GM12875 (cell line): Measurements from ENCODE around the gene GAPVD1.
"Not testable (repeated sequence)": the region's sequence is repeated elsewhere in the genome, so short reads cannot be mapped to it uniquely, and the experiment has no call there.

Experiments
- H3K4me3 ChIP-seq: one replicate; pipeline ENCODE4 v1.5.1; 2011; ENCODE audit warnings: low read depth, low read length, control low read depth
- TF ChIP-seq, protein P1 (sequence below): IDR thresholded peaks from 2 replicates; pipeline ENCODE4 v1.5.1; 2011; ENCODE audit warnings: low read depth, mild to moderate bottlenecking, control low read depth, inconsistent platforms, low read length, moderate library complexity, borderline replicate concordance; ENCODE audit not compliant: insufficient read depth

Gene GAPVD1

DNA sequence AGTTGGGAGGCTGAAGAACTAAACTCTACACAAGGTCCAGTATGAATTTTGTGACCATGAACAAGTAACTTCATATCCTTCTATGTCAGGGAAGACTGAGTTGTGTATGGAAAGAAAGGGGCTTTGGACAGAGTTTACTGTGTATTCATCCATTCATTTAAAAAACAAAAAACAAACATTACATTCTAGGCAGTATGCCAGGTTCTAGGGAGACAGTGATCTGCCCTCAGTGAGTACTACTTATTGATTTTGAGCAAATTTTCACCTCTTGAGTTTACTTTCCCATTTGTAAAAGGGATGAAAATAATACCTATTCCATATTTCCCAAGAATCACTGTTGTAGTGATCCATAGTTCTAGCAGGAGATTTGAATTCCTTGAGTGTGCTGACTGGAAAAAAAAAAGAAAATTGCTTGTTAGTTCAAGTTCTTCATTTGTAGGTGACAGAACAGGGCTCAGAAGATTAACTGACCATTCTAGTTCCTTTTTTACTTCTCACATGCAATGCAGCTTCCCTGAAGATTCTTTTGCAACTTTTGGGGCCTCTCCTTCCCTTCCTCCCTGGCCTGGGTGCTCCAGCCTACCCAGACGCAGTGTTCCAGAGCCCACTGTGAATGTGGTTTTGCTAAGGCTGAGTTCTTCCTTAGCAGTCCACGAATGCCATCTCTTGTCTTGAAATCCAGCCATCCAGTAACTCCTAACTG is 2.6 kb upstream of the GAPVD1 start:
- TF ChIP-seq, protein P1, sequence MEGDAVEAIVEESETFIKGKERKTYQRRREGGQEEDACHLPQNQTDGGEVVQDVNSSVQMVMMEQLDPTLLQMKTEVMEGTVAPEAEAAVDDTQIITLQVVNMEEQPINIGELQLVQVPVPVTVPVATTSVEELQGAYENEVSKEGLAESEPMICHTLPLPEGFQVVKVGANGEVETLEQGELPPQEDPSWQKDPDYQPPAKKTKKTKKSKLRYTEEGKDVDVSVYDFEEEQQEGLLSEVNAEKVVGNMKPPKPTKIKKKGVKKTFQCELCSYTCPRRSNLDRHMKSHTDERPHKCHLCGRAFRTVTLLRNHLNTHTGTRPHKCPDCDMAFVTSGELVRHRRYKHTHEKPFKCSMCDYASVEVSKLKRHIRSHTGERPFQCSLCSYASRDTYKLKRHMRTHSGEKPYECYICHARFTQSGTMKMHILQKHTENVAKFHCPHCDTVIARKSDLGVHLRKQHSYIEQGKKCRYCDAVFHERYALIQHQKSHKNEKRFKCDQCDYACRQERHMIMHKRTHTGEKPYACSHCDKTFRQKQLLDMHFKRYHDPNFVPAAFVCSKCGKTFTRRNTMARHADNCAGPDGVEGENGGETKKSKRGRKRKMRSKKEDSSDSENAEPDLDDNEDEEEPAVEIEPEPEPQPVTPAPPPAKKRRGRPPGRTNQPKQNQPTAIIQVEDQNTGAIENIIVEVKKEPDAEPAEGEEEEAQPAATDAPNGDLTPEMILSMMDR = no peak
- no peak overlapping the region for H3K4me3 ChIP-seq

DNA sequence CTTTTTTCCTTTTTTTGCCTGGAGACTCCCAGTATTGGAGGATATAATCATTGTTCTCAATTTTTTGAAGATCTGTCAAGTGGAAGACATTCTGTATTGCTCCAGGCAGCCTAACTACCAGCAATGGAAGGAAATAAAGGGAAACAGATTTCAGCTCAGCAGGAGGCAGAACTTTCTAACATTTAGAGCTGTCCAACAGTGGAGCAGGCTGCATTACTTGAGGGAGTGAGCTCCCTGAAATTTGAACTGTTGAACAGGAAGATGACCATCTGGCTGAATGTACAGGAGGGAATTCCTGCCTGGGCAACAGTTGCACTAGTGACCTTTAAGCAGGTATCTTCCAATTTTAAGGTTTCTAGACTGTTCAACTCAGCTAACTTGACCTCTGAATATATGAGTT is 1.1 kb upstream of the GAPVD1 start:
- no peak overlapping the region for H3K4me3 ChIP-seq

DNA sequence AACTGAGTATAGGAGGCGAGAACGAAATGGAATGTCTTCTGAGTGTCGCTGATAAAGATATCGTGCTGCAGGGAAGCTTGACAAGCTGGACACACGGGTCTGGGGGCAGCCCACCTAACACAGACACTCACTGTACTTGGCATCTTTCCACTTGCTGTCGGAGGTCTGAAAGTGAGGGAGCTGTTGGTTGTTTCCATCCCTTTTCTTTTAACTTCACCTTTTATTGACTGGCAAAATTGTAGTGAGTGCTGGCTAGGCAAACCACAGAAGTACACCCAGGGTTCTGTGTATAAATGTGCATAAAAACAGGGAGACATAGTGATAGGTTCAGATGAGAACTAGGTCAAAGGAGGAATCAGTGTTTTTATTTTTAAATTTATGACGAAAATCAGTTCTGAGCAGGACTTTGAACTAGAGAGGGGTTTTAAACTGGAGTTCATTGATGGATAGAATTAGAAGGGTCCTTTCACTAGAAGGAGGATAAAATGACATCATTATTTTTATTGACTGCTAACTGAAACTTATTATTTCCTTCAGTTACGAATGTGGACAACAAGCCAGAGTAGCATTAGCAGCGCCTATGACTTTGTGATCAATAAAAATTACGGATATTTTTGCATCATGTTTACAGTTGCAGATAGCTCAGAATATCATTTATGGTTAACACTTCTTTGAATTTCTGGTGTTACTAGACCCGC is 817 bp downstream of the GAPVD1 start:
- TF ChIP-seq, protein P1 = no peak
- H3K4me3 ChIP-seq = peak overlapping the region; percentile 84

More for the DNA sequence above, 1.1 kb upstream of the GAPVD1 start:
- TF ChIP-seq, protein P1 = no peak

DNA sequence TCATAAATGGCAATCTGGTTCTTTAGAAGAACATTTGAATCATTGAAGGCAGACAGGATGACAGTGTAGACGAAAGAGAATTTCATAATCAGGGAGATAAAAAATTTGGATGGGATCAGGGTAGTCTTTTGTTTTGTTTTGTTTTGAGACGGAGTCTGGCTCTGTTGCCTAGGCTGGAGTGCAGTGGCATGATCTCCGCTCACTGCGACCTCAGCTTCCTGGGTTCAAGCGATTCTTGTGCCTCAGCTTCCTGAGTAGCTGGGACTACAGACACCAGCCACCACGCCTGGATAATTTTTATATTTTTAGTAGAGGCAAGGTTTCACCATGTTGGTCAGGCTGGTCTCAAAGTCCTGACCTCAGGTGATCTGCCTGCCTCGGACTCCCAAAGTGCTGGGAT is 2.4 kb downstream of the GAPVD1 start:
- H3K4me3 ChIP-seq = not testable (repeated sequence)

DNA sequence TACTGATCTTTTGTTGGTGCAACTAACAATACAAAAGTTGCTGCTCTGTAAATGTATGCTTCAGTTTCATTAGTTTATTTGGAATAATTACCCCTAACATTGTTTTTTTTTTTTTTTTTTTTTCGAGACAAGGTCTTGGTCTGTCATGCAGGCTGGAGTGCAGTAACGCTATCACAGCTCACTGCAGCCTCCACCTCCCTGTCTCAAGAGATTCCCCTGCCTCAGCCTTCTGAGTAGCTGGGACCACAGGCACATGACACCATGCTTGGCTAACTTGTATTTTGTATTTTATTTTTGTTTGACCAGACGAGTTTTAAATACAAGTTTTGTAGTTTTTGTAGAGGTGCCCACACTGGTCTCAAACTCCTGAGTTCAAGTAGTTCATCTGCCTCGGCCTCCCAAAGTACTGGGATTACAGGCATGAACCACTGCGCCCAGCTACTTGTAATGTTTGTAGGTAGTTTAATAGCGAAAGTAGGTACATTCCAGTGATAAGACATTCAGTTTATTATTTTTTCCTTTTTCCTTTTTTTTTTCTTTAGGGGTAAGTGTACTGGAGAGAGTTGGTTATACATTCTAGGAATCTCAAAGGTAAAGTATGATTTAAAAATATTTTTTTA is 6.9 kb downstream of the GAPVD1 start:
- TF ChIP-seq, protein P1 = no peak

DNA sequence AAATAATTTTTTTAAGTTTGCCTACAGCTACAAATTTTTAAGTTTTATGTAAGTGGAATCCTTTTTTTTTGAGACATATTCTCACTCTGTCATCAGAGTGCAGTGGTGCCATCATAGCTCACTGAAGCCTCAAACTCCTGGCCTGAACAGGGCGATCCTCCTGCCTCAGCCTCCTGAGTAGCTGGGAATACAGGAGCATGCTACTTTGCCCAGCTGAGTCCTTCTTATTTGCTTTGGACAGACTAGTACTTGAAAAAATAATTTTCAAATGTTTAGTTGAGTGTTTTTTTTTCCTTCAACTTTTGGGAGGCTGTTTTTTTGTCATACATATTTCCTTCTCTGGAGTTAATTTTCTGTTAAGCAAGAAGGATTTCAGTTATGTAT is 7.4 kb downstream of the GAPVD1 start:
- TF ChIP-seq, protein P1 = no peak
- no peak overlapping the region for H3K4me3 ChIP-seq

More for the DNA sequence above, 6.9 kb downstream of the GAPVD1 start:
- H3K4me3 ChIP-seq = no peak overlapping the region

DNA sequence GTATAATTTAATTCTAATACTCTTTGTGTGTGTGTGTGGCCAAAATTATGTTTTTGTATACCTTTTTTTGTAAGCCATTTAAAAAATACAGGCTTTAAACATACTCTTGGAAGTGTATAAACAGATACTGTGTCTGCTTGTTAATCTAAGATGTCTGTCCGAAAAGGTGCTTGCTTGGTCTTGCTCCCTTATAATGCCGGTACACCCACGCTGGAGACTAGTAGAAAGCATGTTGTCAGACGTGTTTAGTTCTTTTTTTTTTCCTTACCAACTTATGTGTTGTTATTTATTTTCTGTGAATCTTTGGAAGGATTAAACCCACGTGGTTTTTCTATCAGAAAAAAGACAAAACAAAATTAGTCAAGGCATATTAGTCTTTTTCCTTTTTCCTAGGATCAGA is 9.5 kb downstream of the GAPVD1 start:
- no peak overlapping the region for H3K4me3 ChIP-seq
- TF ChIP-seq, protein P1 = no peak
